Mucosa of descending colon (tissue), 3 donors: ENCODE results near the gene IKBKE. TPM values are rescaled to one million over a fixed set of nuclear protein-coding genes. Genes with fewer than 3 reads are reported as not detected.

Experiments used
- ATAC-seq: fragments of 200-7000 bp; cut with Tn5 transposase; one replicate; pipeline ENCODE4 v1.9.1; 2020; ENCODE audit warnings: mild to moderate bottlenecking, moderate library complexity
- DNase-seq, 3 donors: peaks; one replicate each; pipeline ENCODE4 v3.0.0-alpha.2; 2020
- H3K36me3 ChIP-seq: fragments of 200-600 bp; one replicate; pipeline ENCODE4 v1.8.0; 2021; ENCODE audit warnings: low read depth, mild to moderate bottlenecking
- H3K4me1 ChIP-seq: fragments of 200-600 bp; one replicate; pipeline ENCODE4 v1.8.0; 2021; ENCODE audit warnings: low read depth, mild to moderate bottlenecking
- H3K4me3 ChIP-seq: fragments of 200-600 bp; one replicate; pipeline ENCODE4 v1.8.0; 2021; ENCODE audit warnings: mild to moderate bottlenecking
- H3K9me3 ChIP-seq: fragments of 200-600 bp; one replicate; pipeline ENCODE4 v1.8.0; 2021; ENCODE audit warnings: mild to moderate bottlenecking
- CTCF ChIP-seq: fragments of 200-600 bp; IDR thresholded peaks from one replicate; pipeline ENCODE4 v1.8.0; 2022; ENCODE audit warnings: antibody characterized with exemption, mild to moderate bottlenecking
- intact Hi-C, 2 donors: fragments of 100-400 bp; cut with DNase I in 1 of 2; cut with micrococcal nuclease in 1 of 2; formaldehyde crosslinking; loops; one replicate each; pipeline versions ENCODE4 v1.11.0 to v1.11.1; 2022; cut with DNase I, micrococcal nuclease
- total RNA-seq, 3 donors: library from RNA; stranded (reverse); fragmentation: NEBNext Ultra II Directional in 2 of 3; extraction: Animal tissue kit (Norgen Biotek cat#: 25700) in 2 of 3; gene quantifications; one replicate each; pipeline versions ENCODE4 v1.2.1 to v1.2.4, GENCODE V29; 2021 to 2023
- donor health status: DM: no; HTN: no; CAD: no; lungs with moderate emphysema.
- donor health status: DM: no; HTN: no; CAD: no.
- donor health status: DM: no; HTN: yes; CAD: no.

Gene IKBKE
- total RNA-seq, 3 donors from 2014 or later = 9.7 to 24.7 (median 16.4) TPM

- Histone ChIP-seq H3K9me3 (no peaks in the 10 kb centered on the region), H3K4me3 (no peak overlapping the region), H3K4me1 (no peaks in the 10 kb centered on the region), H3K36me3 (no peaks in the 10 kb centered on the region)
- TF ChIP-seq CTCF = no peak
- intact Hi-C loops = no loop called here
- DNase-seq (no peak), ATAC-seq (no peak)
Observed at GRCh38 chr1:206521694-206522402, 51.6 kb downstream of the IKBKE start.

GRCh38 chr1:206524739-206525364 lies 54.6 kb downstream of the IKBKE start:
- peak; percentile 67 for ATAC-seq
- H3K9me3 ChIP-seq = no peaks in the 10 kb centered on the region

GRCh38 chr1:206526064-206526911 lies 56.0 kb downstream of the IKBKE start:
- intact Hi-C loops = no loop called here
- TF ChIP-seq CTCF = no peak
- H3K36me3 ChIP-seq = no peaks in the 10 kb centered on the region
- H3K9me3 ChIP-seq = no peaks in the 10 kb centered on the region
- H3K4me3 ChIP-seq = no peak overlapping the region
- no peaks in the 10 kb centered on the region for H3K4me1 ChIP-seq
- ATAC-seq = no peak
- no peak for DNase-seq

More at GRCh38 chr1:206524739-206525364, 54.6 kb downstream of the IKBKE start:
- Histone ChIP-seq H3K4me3 (no peak overlapping the region), H3K36me3 (no peaks in the 10 kb centered on the region), H3K4me1 (no peaks in the 10 kb centered on the region)
- DNase-seq = no peak
- intact Hi-C loops = no loop called here
- no peak for TF ChIP-seq CTCF

GRCh38 chr1:206529425-206529824 lies 59.1 kb downstream of the IKBKE start:
- no peaks in the 10 kb centered on the region for H3K4me1 ChIP-seq
- ATAC-seq (no peak), DNase-seq (no peak)
- no peak for TF ChIP-seq CTCF
- H3K36me3 ChIP-seq = no peaks in the 10 kb centered on the region
- H3K4me3 ChIP-seq = no peak overlapping the region
- intact Hi-C loops = no loop called here
- H3K9me3 ChIP-seq = no peaks in the 10 kb centered on the region

- H3K36me3 ChIP-seq = no peaks in the 10 kb centered on the region
- H3K4me1 ChIP-seq = no peaks in the 10 kb centered on the region
- no peak for DNase-seq
- ATAC-seq = no peak
- TF ChIP-seq CTCF = no peak
- no peaks in the 10 kb centered on the region for H3K9me3 ChIP-seq
- intact Hi-C loops = loop anchor here in 1 of 2 donors (10.0 kb wide), 1 partner anchor 62 kb away; no protein-coding TSS in a partner anchor
- H3K4me3 ChIP-seq = no peak overlapping the region
Observed at GRCh38 chr1:206532368-206532767, 62.1 kb downstream of the IKBKE start.
